NB4 (cell line): Measurements from ENCODE around the gene SPATA20.

ENCODE experiments used
- CTCF ChIP-seq: IDR thresholded peaks from one replicate; pipeline ENCODE4 v1.5.1; 2012; ENCODE audit warnings: low read depth, low read length
- MYC ChIP-seq: IDR thresholded peaks from 2 replicates; pipeline ENCODE4 v1.6.1; 2011; ENCODE audit warnings: low read depth, low read length
- POLR2A ChIP-seq: IDR thresholded peaks from 2 replicates; pipeline ENCODE4 v1.6.1; 2011; ENCODE audit warnings: mild to moderate bottlenecking; ENCODE audit not compliant: insufficient read length; ENCODE audit errors: extremely low read depth

- no peak for TF ChIP-seq POLR2A
- no peak for TF ChIP-seq CTCF
- TF ChIP-seq MYC, result no peak
These were observed 58.5 kb downstream of the SPATA20 start for GRCh38 chr17:50605429-50605828.
